Transverse colon (tissue), 3 donors: Measurements from ENCODE around the gene KCP.

Source experiments
- CTCF ChIP-seq, 5 experiments: fragments of 200-600 bp in 3 of 5; fragments of 450-650 bp in 2 of 5; sonication (generic) in 3 of 5; IDR thresholded peaks; 1 replicate in 2 of 5; 2 replicates in 3 of 5; pipeline ENCODE4 v1.5.1; 2016 to 2017; ENCODE audit warnings: antibody characterized with exemption in 5 of 5, inconsistent platforms in 3 of 5, mild to moderate bottlenecking in 2 of 5, moderate library complexity in 1 of 5
- POLR2A ChIP-seq: fragments of 450-650 bp; IDR thresholded peaks from one replicate; pipeline ENCODE4 v1.6.1; 2016; ENCODE audit warnings: antibody characterized with exemption, mild to moderate bottlenecking, moderate library complexity

- TF ChIP-seq CTCF (IDR thresholded peaks at IDR 0.05) = no peak
- no peak for TF ChIP-seq POLR2A
Measured at GRCh38 chr7:128869944-128870285, 40.6 kb downstream of the KCP start.
